ENCODE data around the gene P3H4. TPM values are rescaled to one million over a fixed set of nuclear protein-coding genes. Genes with fewer than 3 reads are reported as not detected.
"Not testable (repeated sequence)": the region's sequence is repeated elsewhere in the genome, so short reads cannot be mapped to it uniquely, and the experiment has no call there.

The P3H4 gene
- total RNA-seq, 1 donor from 2014 or later = 4.1 TPM

DNA sequence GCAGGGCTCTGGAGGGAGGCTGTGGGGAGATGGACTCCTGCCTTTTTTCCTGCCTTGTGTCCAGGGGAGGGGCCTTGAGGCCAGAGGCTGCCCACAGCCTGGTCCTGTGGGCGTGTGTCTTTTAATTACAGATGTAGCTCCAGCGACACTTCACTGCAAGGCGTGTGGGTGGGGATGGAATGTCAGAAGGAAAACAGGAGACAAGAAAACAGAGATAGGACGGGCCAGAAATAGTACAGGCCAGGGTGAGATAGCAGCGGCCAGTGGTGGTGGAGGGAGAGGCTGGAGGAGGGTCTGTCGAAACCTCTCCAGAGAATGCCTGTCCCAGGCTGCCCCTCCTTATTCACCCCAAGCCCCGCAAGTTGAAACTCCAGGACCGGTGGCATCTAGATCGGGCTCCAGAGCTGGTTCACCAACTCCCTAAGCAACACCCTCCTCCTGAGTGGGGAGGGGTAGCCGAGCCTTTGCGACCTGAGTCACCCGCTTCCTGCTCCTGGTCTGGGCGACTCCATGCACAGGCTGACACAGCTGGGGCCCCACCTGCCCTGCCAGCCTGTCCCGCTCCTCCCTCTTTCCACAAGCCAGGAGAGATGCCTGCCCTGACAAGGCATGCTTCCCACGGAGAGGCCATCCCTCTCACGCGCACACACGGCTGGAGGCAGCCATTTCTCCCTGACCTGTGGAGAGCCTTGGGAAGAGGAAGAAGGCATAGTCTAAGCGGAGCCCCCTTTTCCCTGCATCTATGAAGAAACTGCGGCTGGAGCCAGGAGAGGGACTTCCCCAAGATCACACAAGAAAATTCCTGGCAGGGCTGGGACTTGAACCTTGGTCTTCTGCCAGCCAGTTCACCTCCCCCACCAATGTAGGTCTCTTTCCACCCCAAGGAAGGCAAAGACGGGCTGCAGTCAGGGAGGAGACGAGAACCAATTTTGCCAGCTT, 18.6 kb downstream of the P3H4 start:
- no peaks in the 10 kb centered on the region for H3K9me3 Mint-ChIP-seq
- H3K27me3 Mint-ChIP-seq = peaks cover 5% of the 10 kb centered on the region
- intact Hi-C loops (cut with micrococcal nuclease) = no loop called here
- H3K4me1 Mint-ChIP-seq = no peaks in the 10 kb centered on the region
- no peak overlapping the region for H3K27ac Mint-ChIP-seq
- H3K36me3 Mint-ChIP-seq (ENCODE audit: low read depth) = no peaks in the 10 kb centered on the region
- no peak overlapping the region for H3K4me3 Mint-ChIP-seq
- no peak for DNase-seq

DNA sequence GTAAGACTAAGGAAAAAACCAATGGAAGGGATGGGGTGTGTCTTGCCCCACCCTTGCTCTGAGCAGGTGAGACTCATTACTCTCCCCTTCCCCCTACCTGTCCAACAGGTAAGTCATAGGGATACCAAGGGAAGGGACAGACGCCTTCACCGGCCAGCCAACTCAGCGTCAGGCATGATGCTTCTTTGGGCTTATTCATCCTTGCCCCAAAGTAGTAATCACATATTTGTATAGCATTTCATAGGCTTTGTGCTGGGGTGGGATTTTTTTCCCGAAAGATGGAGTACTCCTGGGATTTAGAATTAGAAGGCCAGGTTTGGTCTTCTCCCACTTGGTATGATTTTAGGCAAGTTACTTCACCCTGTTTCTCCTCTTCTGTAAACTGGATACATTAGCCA, 24.7 kb downstream of the P3H4 start:
- H3K27me3 Mint-ChIP-seq = peaks cover 37% of the 10 kb centered on the region
- no peak for DNase-seq
- H3K9me3 Mint-ChIP-seq = no peaks in the 10 kb centered on the region
- no peak overlapping the region for H3K27ac Mint-ChIP-seq
- H3K4me3 Mint-ChIP-seq = peak overlapping the region; percentile 62
- H3K4me1 Mint-ChIP-seq = peaks cover 8% of the 10 kb centered on the region
- no peaks in the 10 kb centered on the region for H3K36me3 Mint-ChIP-seq (ENCODE audit: low read depth)
- intact Hi-C loops (cut with micrococcal nuclease) = loop anchor here (5.0 kb wide), 1 partner anchor 50 kb away; no protein-coding TSS in a partner anchor

DNA sequence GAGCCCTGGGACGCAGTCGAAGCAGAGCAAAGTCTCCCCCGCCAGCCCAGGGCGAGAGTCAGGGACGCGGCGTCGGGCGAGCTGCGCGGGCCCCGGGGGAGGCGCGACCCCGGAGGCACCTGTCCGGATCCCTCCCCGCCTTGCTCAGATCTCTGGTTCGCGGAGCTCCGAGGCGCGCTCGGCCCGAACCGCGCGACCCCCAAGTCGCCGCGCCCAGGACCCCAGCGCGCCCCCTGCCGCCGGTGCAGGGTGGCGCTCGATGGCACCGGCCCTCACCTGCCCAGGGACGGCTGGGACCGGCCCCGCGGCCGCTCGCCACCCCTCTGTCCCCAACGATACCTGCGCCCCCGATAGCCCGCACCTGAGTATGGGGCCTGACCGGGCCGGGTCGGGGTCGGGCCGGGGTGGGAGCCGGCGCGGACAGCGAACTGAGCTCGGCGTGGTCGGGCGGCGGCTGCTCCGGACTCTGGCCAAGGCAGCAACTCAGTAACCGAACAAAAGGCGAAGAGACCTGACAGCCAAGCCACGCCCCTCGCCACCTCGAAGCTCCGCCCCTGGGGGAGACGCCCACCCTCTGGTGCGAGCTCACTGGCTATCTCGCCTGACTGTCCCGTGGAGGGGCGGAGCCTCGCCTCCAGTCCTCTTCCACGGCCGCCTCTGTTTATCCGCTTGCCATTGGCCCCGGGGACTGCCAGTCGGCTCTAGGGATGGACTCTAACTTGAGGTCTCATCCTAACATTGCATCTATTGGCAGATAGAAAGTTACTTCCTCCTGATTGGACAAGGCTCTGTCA, 25.3 kb downstream of the P3H4 start, which contains the start of gene JUP:
Gene JUP, minus strand, starts transcription at position 485 of the 794 bp plus-strand sequence. CDS start 14,857 bp downstream, outside the sequence.
- Mint-ChIP-seq H3K27me3 (peaks cover 39% of the 10 kb centered on the region), H3K36me3 (ENCODE audit: low read depth) (no peaks in the 10 kb centered on the region), H3K27ac (no peak within 1 kb of the TSS), H3K9me3 (no peaks in the 10 kb centered on the region), H3K4me3 (peak within 1 kb of the TSS; percentile 62), H3K4me1 (peaks cover 8% of the 10 kb centered on the region)
- intact Hi-C loops (cut with micrococcal nuclease) = loop anchor here (5.0 kb wide), 1 partner anchor 49 kb away; no protein-coding TSS in a partner anchor
- peak; percentile 97 for DNase-seq

DNA sequence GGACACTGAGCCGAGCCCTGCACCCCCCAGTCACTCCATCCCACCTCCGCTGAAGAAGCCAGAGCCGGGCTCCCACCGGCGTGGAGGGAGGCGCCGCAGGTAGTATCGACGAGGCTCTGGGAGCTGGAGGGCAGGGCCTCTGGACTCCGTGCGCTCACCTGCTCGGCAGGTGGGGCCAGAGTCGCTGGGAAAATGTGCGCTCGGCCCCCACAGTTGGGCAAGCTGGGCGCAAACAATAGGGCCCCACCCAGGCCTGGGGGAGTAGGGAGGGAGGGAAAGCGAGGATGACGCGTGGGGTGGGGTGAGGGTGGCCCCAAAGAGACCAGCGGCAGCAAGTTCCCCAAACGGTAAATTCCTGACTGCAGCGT, 25.9 kb downstream of the P3H4 start:
- Mint-ChIP-seq H3K27me3 (peaks cover 39% of the 10 kb centered on the region), H3K27ac (no peak overlapping the region), H3K4me1 (peaks cover 8% of the 10 kb centered on the region), H3K4me3 (peak overlapping the region; percentile 39), H3K9me3 (no peaks in the 10 kb centered on the region), H3K36me3 (ENCODE audit: low read depth) (no peaks in the 10 kb centered on the region)
- no peak for DNase-seq
- intact Hi-C loops (cut with micrococcal nuclease) = loop anchor here (5.0 kb wide), 1 partner anchor 49 kb away; no protein-coding TSS in a partner anchor

DNA sequence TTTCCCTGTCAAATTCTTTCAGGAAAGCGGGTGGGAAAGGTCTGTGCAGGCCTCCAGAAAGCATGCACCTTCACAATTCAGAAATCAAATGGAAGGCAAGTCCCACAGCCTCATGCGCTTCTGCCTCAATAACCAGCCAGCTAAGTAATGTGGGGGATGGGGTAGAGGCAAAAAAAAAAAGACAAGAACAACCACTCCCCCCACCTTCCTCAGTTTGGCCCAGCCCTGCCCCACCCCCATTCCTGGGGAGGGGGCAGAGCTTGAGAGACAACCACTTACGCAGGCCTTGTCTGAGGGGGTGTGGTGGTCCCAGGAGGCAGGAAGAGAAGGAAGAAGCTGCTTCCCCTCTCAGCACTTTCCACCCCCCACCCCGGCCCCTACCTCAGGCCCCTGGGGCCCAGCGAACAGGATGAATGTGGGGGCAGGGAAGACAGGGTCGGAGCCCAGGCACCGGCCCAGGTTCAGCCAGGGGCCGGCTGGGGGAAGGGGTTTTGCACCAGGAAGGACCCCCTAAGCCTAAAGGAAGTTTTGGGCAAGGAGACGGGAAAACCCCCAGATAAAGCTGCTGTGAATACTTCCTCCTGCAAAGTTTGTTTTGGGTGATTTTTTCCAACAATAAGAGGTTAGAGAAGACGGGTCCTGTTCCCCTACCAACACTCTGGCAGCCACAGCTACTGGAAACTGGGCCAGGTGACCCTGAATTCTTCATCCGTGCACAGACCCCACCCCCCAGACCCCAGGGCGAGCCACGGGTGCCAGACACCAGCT, 26.5 kb downstream of the P3H4 start:
- intact Hi-C loops (cut with micrococcal nuclease) = loop anchor here (5.0 kb wide), 1 partner anchor 48 kb away; no protein-coding TSS in a partner anchor
- Mint-ChIP-seq H3K27me3 (peaks cover 39% of the 10 kb centered on the region), H3K36me3 (ENCODE audit: low read depth) (no peaks in the 10 kb centered on the region), H3K9me3 (no peaks in the 10 kb centered on the region), H3K27ac (no peak overlapping the region), H3K4me1 (peaks cover 8% of the 10 kb centered on the region), H3K4me3 (peak overlapping the region; percentile 39)
- DNase-seq = no peak

DNA sequence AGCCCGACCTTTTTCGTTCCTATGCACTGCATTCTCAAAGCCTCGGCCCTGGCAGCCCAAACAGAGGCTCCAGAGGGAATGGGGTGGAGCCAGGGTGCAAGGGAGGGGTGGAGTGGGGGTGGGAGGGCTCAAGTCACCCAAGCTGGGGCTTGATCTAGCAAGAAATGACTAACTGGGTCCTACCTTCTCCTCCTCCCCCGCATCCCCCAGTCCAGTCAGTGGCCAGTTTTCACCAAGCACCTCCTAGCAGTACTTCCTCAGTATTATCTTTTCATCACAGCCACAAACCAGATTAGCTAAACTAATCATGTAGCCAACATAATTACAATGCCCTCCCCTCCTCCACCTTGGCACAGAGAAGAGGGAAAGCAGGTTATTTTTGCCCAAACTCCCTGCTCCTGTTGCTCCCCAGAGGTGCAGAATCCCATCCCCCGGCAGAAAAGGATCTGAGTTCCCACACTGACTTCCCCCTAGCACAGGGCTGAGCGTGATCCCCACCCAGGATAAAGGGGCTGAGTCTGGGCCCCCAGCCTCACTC, 27.5 kb downstream of the P3H4 start:
- intact Hi-C loops (cut with micrococcal nuclease) = no loop called here
- Mint-ChIP-seq H3K27ac (no peak overlapping the region), H3K4me1 (peaks cover 8% of the 10 kb centered on the region), H3K4me3 (peak overlapping the region; percentile 39), H3K27me3 (peaks cover 39% of the 10 kb centered on the region), H3K36me3 (ENCODE audit: low read depth) (no peaks in the 10 kb centered on the region), H3K9me3 (no peaks in the 10 kb centered on the region)
- DNase-seq = no peak

DNA sequence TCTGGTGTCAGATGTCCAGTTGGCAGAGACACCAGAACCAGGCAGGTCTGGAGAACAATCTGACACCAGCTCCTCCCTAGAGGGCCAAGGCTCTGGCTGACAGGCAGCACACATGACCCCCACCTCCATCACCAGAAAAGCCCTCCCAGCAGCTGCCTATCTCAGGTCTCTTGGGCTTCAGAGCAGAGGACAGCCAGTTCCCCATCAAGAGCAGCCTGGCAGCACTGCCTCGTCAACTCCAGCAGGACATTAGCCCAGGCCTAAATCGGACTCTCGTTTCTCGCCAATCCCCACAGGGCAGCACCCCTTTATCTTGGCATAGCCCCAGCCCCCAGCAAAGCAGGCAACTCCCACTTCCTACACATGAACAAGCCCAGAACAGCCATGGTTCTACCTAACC, 29.6 kb downstream of the P3H4 start:
- Mint-ChIP-seq H3K4me1 (peaks cover 8% of the 10 kb centered on the region), H3K36me3 (ENCODE audit: low read depth) (no peaks in the 10 kb centered on the region), H3K27ac (no peak overlapping the region), H3K4me3 (no peak overlapping the region), H3K27me3 (peaks cover 28% of the 10 kb centered on the region), H3K9me3 (no peaks in the 10 kb centered on the region)
- intact Hi-C loops (cut with micrococcal nuclease) = no loop called here
- no peak for DNase-seq

DNA sequence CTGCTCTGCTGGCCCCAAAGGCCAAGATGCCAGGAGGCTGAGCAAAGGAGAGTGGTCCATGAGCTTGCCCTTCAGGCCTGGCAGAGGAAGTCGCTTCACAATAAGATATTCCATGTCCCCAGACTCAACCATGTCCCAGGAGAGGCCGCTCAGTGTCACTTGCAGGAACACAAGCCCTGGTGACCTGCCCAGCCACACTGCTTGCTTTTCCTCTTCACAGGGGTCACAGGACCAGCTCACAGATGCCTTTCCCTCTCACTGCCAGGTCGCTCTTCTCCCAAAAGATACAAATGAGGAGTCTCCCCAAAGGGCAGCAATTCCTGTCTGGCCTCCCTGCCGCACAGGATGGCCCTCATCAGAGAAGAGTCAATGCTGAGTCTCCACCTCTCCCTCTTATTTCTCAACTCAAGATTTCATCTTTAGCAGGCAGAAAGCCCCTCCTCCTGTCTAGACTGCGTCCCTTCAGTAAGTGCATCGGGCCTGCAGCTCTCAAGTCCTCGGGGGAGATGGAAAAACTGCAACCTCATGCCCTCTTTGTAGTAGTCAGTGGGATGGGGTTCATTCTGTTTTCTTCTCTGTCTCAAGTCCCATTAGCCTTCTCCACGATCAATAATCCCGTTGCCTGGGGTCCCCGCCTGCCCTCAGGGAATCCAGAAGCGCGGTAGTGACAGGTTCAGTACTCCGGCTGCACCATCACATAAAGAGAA, 30.2 kb downstream of the P3H4 start:
- H3K27ac Mint-ChIP-seq = no peak overlapping the region
- H3K27me3 Mint-ChIP-seq = peaks cover 23% of the 10 kb centered on the region
- H3K9me3 Mint-ChIP-seq = no peaks in the 10 kb centered on the region
- DNase-seq = no peak
- peaks cover 5% of the 10 kb centered on the region for H3K4me1 Mint-ChIP-seq
- H3K4me3 Mint-ChIP-seq = no peak overlapping the region
- intact Hi-C loops (cut with micrococcal nuclease) = no loop called here
- H3K36me3 Mint-ChIP-seq (ENCODE audit: low read depth) = no peaks in the 10 kb centered on the region

DNA sequence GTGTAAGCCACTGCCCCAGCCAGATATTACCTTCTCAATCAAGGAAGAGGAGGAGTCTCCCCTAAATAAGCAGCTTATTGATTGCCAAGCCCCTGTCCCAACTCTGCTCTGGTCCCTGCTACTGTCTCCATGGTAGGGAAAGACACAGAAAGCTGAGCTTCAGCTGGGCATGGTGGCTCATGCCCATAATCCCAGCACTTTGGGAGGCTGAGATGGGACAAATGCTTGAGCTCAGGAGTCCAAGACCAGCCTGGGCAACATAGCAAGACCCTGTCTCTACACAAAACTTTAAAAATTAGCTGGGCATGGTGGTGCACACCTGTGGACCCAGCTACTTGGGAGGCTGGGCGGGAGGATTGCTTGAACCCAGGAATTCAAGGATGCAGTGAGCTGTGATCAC, 31.8 kb downstream of the P3H4 start:
- no peak overlapping the region for H3K4me3 Mint-ChIP-seq
- peaks cover 5% of the 10 kb centered on the region for H3K4me1 Mint-ChIP-seq
- H3K27me3 Mint-ChIP-seq = peaks cover 18% of the 10 kb centered on the region
- H3K27ac Mint-ChIP-seq = no peak overlapping the region
- H3K36me3 Mint-ChIP-seq (ENCODE audit: low read depth) = no peaks in the 10 kb centered on the region
- H3K9me3 Mint-ChIP-seq = no peaks in the 10 kb centered on the region
- DNase-seq = no peak
- intact Hi-C loops (cut with micrococcal nuclease) = no loop called here

DNA sequence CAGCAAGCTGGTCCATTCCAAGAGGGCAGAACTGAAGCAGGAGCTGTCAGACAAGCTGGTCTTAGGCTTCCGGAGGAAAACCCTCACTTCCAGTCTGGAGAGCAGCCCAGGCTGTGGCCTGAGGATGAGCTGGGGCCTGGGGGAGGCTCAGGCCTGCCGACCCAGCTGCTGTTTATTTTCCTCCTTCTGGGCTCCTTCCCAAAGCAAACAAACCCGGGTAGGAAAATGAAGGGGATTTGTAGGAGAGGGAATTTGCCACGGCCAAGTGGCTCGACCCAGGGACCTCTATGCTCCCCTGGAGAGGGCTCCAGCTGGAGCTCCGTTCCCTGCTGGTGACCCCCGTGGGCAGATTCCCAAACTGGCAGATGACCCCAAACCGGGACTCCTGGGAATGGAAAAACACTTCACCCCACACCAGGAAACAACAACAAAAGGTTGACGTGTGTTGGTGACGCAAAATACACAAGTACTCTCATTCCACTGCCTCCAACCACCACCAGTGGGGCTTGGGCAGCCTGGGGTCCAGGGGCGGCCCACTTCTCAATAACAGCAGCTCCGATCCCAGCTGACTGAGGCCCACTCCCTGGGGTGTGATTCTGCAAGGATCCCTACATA, 34.1 kb downstream of the P3H4 start:
- H3K4me1 Mint-ChIP-seq = no peaks in the 10 kb centered on the region
- no peak overlapping the region for H3K27ac Mint-ChIP-seq
- peaks cover 7% of the 10 kb centered on the region for H3K27me3 Mint-ChIP-seq
- intact Hi-C loops (cut with micrococcal nuclease) = no loop called here
- H3K9me3 Mint-ChIP-seq = no peaks in the 10 kb centered on the region
- H3K36me3 Mint-ChIP-seq (ENCODE audit: low read depth) = no peaks in the 10 kb centered on the region
- H3K4me3 Mint-ChIP-seq = no peak overlapping the region
- no peak for DNase-seq

DNA sequence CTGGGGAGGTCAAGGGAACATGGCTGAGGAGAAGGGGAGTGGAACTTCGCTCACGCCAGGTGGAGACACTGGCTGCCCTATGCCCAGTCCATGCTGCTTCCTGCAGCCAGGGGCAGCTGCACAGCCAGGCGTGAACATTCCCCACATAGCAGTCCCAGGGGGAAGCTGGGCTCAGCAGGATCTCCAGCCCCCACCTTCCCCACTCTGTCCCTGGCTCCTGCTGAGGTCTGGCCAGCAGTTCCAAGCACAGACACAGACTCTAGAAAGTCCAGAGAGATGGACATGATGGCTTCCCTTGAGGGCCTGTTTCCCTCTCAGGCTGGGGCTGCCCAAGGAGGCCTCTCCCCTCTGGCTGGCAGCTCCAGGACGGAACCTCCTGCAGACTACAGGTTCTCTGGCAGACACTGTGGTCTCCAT, 34.6 kb downstream of the P3H4 start:
- no peaks in the 10 kb centered on the region for H3K36me3 Mint-ChIP-seq (ENCODE audit: low read depth)
- H3K9me3 Mint-ChIP-seq = no peaks in the 10 kb centered on the region
- no peaks in the 10 kb centered on the region for H3K4me1 Mint-ChIP-seq
- intact Hi-C loops (cut with micrococcal nuclease) = no loop called here
- H3K27me3 Mint-ChIP-seq = peaks cover 4% of the 10 kb centered on the region
- H3K27ac Mint-ChIP-seq = no peak overlapping the region
- DNase-seq = no peak
- no peak overlapping the region for H3K4me3 Mint-ChIP-seq

DNA sequence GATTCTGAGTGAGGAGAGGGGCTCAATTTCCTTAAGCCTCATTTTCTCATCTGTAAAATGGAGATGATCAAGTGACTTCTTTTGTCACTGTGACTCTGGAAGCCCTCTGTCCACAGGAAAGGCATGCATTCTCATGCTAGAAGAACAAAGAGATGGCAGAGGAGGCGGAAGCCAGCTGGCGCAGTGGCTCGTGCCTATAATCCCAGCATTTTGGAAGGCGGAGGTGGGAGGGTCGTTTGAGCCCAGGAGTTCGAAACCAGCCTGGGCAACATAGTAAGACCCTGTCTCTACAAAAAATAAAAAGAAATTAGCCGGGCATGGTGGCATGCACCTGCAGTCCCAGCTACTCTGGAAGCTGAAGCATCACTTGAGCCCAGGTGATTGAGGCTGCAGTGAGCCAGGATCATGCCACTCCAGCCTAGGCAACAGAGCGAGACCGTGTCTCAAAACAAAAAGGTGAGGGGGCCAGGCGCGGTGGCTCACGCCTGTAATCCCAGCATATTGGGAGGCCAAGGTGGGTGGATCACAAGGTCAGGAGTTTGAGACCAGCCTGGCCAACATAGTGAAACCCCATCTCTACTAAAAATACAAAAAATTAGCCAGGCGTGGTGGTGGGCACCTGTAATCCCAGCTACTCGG, 35.4 kb downstream of the P3H4 start:
- H3K9me3 Mint-ChIP-seq; H3K27me3 Mint-ChIP-seq; H3K27ac Mint-ChIP-seq; H3K36me3 Mint-ChIP-seq (ENCODE audit: low read depth); intact Hi-C loops (cut with micrococcal nuclease); DNase-seq; H3K4me3 Mint-ChIP-seq; H3K4me1 Mint-ChIP-seq: not testable (repeated sequence)
